Nephron (organoid): ENCODE data around the gene GLI3.

Source experiments
- H3K27ac Mint-ChIP-seq, 3 experiments: 2 replicates each; pipeline ENCODE4 v1.8.0; 2020; ENCODE audit warnings: mixed read lengths in 3 of 3, mild to moderate bottlenecking in 2 of 3, moderate library complexity in 1 of 3
- H3K27me3 Mint-ChIP-seq: 2 replicates; pipeline ENCODE4 v1.8.0; 2021; ENCODE audit warnings: low read depth, mild to moderate bottlenecking, moderate library complexity, mixed read lengths
- H3K36me3 Mint-ChIP-seq: 2 replicates; pipeline ENCODE4 v1.8.0; 2020; ENCODE audit warnings: low read depth, mixed read lengths
- H3K4me1 Mint-ChIP-seq: 2 replicates; pipeline ENCODE4 v1.8.0; 2020; ENCODE audit warnings: mixed read lengths
- H3K4me3 Mint-ChIP-seq, 3 experiments: 2 replicates each; pipeline ENCODE4 v1.8.0; 2020; ENCODE audit warnings: mild to moderate bottlenecking in 3 of 3, mixed read lengths in 3 of 3, moderate library complexity in 2 of 3
- H3K9me3 Mint-ChIP-seq: 2 replicates; pipeline ENCODE4 v1.8.0; 2020; ENCODE audit warnings: mixed read lengths
- CTCF ChIP-seq, 3 experiments: fragments of 200-600 bp; sonication (generic); IDR thresholded peaks; one replicate each; pipeline ENCODE4 v1.5.0; 2021; ENCODE audit warnings: antibody characterized with exemption in 3 of 3; ENCODE audit not compliant: unreplicated experiment in 3 of 3

The GLI3 gene

DNA sequence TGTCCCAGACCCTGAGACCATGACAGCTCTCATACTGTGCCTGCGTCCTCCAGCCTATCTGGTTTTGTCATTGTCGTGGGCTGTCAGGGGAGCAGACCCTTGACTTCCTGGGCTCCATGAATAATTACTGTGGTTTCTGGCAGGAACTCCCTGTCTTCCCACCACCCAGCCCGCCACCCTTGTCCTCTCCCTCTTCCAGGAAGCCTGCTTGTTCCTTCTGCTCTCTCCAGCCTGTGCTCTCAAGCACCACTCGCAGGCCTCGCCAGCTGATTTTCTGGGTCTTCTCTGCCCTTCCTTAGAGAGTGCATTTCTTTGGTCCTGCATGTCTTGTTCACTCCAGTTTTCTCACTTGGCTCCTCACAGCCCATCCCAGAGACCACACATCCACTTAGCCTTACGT is 309.6 kb downstream of the GLI3 start:
- no peak overlapping the region for H3K27ac Mint-ChIP-seq
- no peak for TF ChIP-seq CTCF (IDR thresholded peaks at IDR 0.05; ENCODE audit: unreplicated experiment in 3 of 3)

DNA sequence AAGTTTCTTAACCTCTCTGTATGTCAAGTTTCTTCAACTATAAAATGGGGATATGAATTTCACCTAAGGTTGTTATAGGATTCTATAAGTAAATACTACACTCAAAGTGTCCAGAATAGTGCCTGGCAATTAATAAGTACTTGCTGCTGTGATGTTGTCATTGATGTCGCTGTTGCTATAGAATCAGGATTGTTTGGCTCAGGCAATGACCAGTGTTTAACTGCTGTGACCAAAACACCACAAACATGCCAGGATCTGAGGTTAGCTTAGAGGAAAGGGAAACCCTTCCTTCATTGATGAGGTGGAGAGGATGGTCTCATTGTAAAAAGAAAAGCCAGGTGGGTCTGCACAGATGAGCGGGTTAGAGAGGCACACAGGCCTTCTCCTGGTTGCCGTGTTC is 311.1 kb downstream of the GLI3 start:
- Mint-ChIP-seq H3K27me3 (no peaks in the 10 kb centered on the region), H3K4me3 (no peak overlapping the region), H3K27ac (no peak overlapping the region), H3K9me3 (no peaks in the 10 kb centered on the region), H3K36me3 (no peaks in the 10 kb centered on the region), H3K4me1 (no peaks in the 10 kb centered on the region)
- TF ChIP-seq CTCF (IDR thresholded peaks at IDR 0.05; ENCODE audit: unreplicated experiment in 3 of 3) = no peak

More for the DNA sequence above, 309.6 kb downstream of the GLI3 start:
- no peaks in the 10 kb centered on the region for H3K27me3 Mint-ChIP-seq
- H3K36me3 Mint-ChIP-seq = no peaks in the 10 kb centered on the region
- H3K4me1 Mint-ChIP-seq = no peaks in the 10 kb centered on the region
- no peak overlapping the region for H3K4me3 Mint-ChIP-seq
- no peaks in the 10 kb centered on the region for H3K9me3 Mint-ChIP-seq

- Mint-ChIP-seq H3K27me3 (no peaks in the 10 kb centered on the region), H3K36me3 (no peaks in the 10 kb centered on the region), H3K27ac (no peak overlapping the region), H3K4me3 (no peak overlapping the region), H3K9me3 (no peaks in the 10 kb centered on the region), H3K4me1 (no peaks in the 10 kb centered on the region)
- no peak for TF ChIP-seq CTCF (IDR thresholded peaks at IDR 0.05; ENCODE audit: unreplicated experiment in 3 of 3)
Observed at GRCh38 chr7:41924796-41925195, 312.2 kb downstream of the GLI3 start.

DNA sequence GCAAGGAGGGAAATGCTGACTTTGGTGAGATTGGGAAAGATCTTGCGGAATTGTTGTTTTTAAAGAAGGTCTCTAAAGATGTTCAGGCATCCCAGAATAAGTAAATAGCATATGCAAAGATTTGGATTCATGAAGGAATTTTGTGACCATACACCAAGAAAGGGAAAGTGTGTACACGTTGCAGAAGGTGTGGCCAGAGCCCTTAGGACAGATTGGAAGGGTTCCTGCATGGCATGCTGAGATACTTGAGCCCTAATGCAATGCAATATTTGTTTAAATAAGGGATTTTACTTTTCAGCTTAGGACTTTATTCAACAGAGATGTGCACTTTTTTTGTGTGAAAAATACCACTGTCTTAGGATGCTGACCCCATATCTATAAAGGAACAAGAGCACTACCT is 314.6 kb downstream of the GLI3 start:
- Mint-ChIP-seq H3K36me3 (no peaks in the 10 kb centered on the region), H3K27me3 (no peaks in the 10 kb centered on the region), H3K4me1 (no peaks in the 10 kb centered on the region), H3K27ac (no peak overlapping the region), H3K9me3 (no peaks in the 10 kb centered on the region), H3K4me3 (no peak overlapping the region)
- TF ChIP-seq CTCF (IDR thresholded peaks at IDR 0.05; ENCODE audit: unreplicated experiment in 3 of 3) = no peak

DNA sequence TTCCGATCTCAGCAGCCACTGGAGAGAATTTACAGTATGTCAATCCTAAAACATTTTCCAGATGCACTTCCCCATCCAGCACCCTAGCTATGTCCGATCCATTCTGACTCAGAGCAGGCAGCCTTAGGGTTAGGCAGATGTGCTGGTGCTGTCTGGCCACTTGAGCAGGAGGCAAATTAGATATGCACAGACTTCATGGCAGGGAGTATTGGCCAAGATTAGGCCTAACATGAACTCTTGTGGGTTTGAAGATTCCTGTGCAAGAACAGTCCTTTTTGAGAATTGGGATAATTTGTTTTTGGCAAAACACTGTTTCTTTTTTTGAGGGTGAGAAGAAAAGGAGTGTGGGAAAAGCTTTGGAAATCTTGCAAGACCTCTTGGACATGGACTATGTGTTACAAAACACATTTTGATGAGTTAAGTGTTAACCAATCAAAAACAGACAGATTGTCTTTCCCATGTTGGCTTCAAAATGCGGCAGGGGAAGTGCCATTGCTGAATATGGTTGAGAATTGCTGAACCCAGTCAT is 315.5 kb downstream of the GLI3 start:
- Mint-ChIP-seq H3K27me3 (no peaks in the 10 kb centered on the region), H3K4me1 (no peaks in the 10 kb centered on the region), H3K4me3 (no peak overlapping the region), H3K27ac (no peak overlapping the region), H3K36me3 (no peaks in the 10 kb centered on the region), H3K9me3 (no peaks in the 10 kb centered on the region)
- no peak for TF ChIP-seq CTCF (IDR thresholded peaks at IDR 0.05; ENCODE audit: unreplicated experiment in 3 of 3)

DNA sequence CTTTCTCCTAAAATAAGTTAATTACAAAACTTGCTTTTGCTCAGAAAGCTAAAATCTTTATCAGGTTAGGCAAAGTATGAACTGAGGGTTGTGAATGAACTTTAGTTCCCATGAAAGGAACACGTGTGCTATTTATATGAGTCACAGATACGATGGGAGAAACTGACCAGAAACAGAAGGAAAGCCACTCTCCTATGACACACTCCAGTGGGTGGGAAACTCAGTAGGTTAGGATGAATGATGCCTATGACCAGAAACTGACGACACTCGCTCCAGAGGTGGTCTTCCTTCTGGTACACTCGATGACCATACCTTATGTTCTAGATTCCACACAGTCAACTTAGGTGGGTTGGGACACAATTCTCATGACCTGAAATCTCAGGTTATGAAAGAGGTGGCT is 318.4 kb downstream of the GLI3 start:
- Mint-ChIP-seq H3K9me3 (no peaks in the 10 kb centered on the region), H3K36me3 (no peaks in the 10 kb centered on the region), H3K4me3 (no peak overlapping the region), H3K27me3 (no peaks in the 10 kb centered on the region), H3K4me1 (peaks cover 7% of the 10 kb centered on the region), H3K27ac (no peak overlapping the region)
- TF ChIP-seq CTCF (IDR thresholded peaks at IDR 0.05; ENCODE audit: unreplicated experiment in 3 of 3) = no peak
